HepG2 (cell line): ENCODE data around the gene SGCD. TPM values are rescaled to one million over a fixed set of nuclear protein-coding genes. Genes with fewer than 3 reads are reported as not detected.

Experiments used
- ATAC-seq: fragments of 200-7000 bp; cut with Tn5 transposase; 3 replicates; pipeline ENCODE4 v1.9.1; 2020; ENCODE audit warnings: mild to moderate bottlenecking, moderate library complexity
- BruUV-seq: library from RNA; stranded (reverse); fragments of 400-500 nt; replicated peaks from 2 replicates; lab custom pipeline; 2021; lab: Mats Ljungman, UMichigan
- CTCF ChIA-PET: fragments of 300-600 bp; formaldehyde crosslinking; extraction: SDS; loops from one replicate; lab custom pipeline; 2021; ENCODE audit warnings: low total read pairs, inconsistent platforms, low intra/inter-chr PET ratio; lab: Yijun Ruan, JAX
- POLR2A ChIA-PET: fragments of 350-600 bp; sonication (Branson Sonifier 250); formaldehyde crosslinking; loops from one replicate; lab custom pipeline; 2020; ENCODE audit warnings: antibody characterized with exemption, inconsistent platforms; lab: Yijun Ruan, JAX
- DNase-seq: peaks from one replicate; pipeline ENCODE4 v3.0.0-alpha.2; 2015; ENCODE audit warnings: low spot score
- FAIRE-seq: peaks from 3 replicates; lab custom pipeline; 2011; peaks lifted over from hg19 to GRCh38; lab: Jason Lieb, UNC
- H2AFZ ChIP-seq: one replicate; pipeline ENCODE4 v1.6.1; 2011; ENCODE audit warnings: low read length, inconsistent platforms
- H3K27ac ChIP-seq: fragments of 300-600 bp; 3 replicates; pipeline ENCODE4 v1.8.0; 2011; ENCODE audit warnings: mixed run types, mild to moderate bottlenecking, mixed read lengths, low read length, inconsistent platforms; ENCODE audit not compliant: insufficient read depth; ENCODE audit errors: extremely low read length
- H3K27me3 ChIP-seq, 2 experiments: fragments of 200-600 bp in 1 of 2; 2 replicates in 1 of 2; 3 replicates in 1 of 2; pipeline versions ENCODE4 v1.6.0 to v1.8.0; 2011; ENCODE audit warnings: low read length in 2 of 2, mild to moderate bottlenecking in 2 of 2, moderate library complexity in 2 of 2, inconsistent platforms in 1 of 2; ENCODE audit not compliant: insufficient read depth in 2 of 2, control insufficient read depth in 1 of 2
- H3K36me3 ChIP-seq, 2 experiments: fragments of 200-600 bp in 1 of 2; replicated peaks in 1 of 2; 2 replicates in 1 of 2; 3 replicates in 1 of 2; pipeline versions ENCODE4 v1.5.1 to v1.8.0; 2011; ENCODE audit warnings: low read length in 2 of 2, inconsistent platforms in 1 of 2; ENCODE audit not compliant: insufficient read depth in 2 of 2, control insufficient read depth in 1 of 2
- H3K4me1 ChIP-seq: 2 replicates; pipeline ENCODE4 v1.5.1; 2012; ENCODE audit warnings: low read length, inconsistent platforms; ENCODE audit not compliant: insufficient read depth
- H3K4me2 ChIP-seq: 2 replicates; pipeline ENCODE4 v1.6.0; 2011; ENCODE audit warnings: low read depth, low read length, inconsistent platforms
- H3K4me3 ChIP-seq, 3 experiments: fragments of 200-600 bp in 1 of 3; sonication (generic), shearing (Covaris generic) in 1 of 3; replicated peaks in 1 of 3; 2 replicates each; pipeline ENCODE4 v1.5.1; 2011 to 2016; ENCODE audit warnings: low read length in 3 of 3, inconsistent platforms in 2 of 3, low read depth in 2 of 3, mild to moderate bottlenecking in 2 of 3, control low read depth in 1 of 3, mixed read lengths in 1 of 3; ENCODE audit not compliant: insufficient read depth in 1 of 3
- H3K79me2 ChIP-seq: one replicate; pipeline ENCODE4 v1.6.1; 2011; ENCODE audit warnings: low read length, inconsistent platforms; ENCODE audit not compliant: insufficient read depth
- H3K9ac ChIP-seq: 2 replicates; pipeline ENCODE4 v1.6.0; 2011; ENCODE audit warnings: mild to moderate bottlenecking, low read depth, low read length, inconsistent platforms; ENCODE audit not compliant: insufficient read depth
- H3K9me3 ChIP-seq: 2 replicates; pipeline ENCODE4 v1.5.1; 2012; ENCODE audit warnings: mild to moderate bottlenecking, low read length
- H4K20me1 ChIP-seq: 2 replicates; pipeline ENCODE4 v1.6.0; 2011; ENCODE audit warnings: inconsistent platforms, mild to moderate bottlenecking, low read length, moderate library complexity; ENCODE audit not compliant: insufficient read depth
- IKZF5 ChIP-seq: IDR thresholded peaks from 2 replicates; pipeline ENCODE4 v1.6.1; 2018; ENCODE audit warnings: missing genetic modification reagents, mild to moderate bottlenecking, missing compliant biosample characterization
- MAFK ChIP-seq, 2 experiments: IDR thresholded peaks in 1 of 2; conservative IDR thresholded peaks in 1 of 2; 2 replicates each; pipeline ENCODE4 v1.6.1; 2011; ENCODE audit warnings: improper control_type of control experiment in 2 of 2, low read length in 2 of 2
- NFE2L2 ChIP-seq: fragments of 150-350 bp; IDR thresholded peaks from 2 replicates; pipeline ENCODE4 v1.6.1; 2014; ENCODE audit warnings: low read length
- ZNF280B ChIP-seq: sonication (generic); formaldehyde crosslinking; IDR thresholded peaks from 2 replicates; pipeline ENCODE4 v1.5.0; 2020; ENCODE audit warnings: missing genetic modification reagents, mild to moderate bottlenecking, borderline replicate concordance
- whole genome bisulfite sequencing: methylation state at CpG from one replicate; pipeline ENCODE4 v1.1.6; 2017; ENCODE audit warnings: low lambda C conversion rate; 5-methylcytosine and 5-hydroxymethylcytosine counted together
- in situ Hi-C: cut with HindIII; loops from 2 replicates; pipeline ENCODE4 v1.10.0; 2017; ENCODE audit warnings: low pct_unique_long_range_greater_than_20kb; ENCODE audit not compliant: extremely low pct_ligation_motif_present
- intact Hi-C: fragments of 100-400 bp; cut with micrococcal nuclease; formaldehyde crosslinking; loops from one replicate; pipeline ENCODE4 v1.10.0; 2022; ENCODE audit not compliant: unreplicated experiment
- polyA plus RNA-seq, 8 experiments: library from polyadenylated mRNA; depleted of rRNA in 3 of 8; stranded (reverse) in 7 of 8; unstranded in 1 of 8; fragments of >200 nt; fragmentation: Illumina TruSeq in 4 of 8; extraction: Trizol in 4 of 8; gene quantifications; 2 replicates each; pipeline versions ENCODE4 v1.2.1 to v1.2.3, GENCODE V29; 2011 to 2016; ENCODE audit warnings: low read depth in 4 of 8, missing spikeins in 1 of 8, mixed read lengths in 1 of 8; ENCODE audit not compliant: insufficient read depth in 1 of 8
- total RNA-seq, 5 experiments: library from RNA; depleted of rRNA; stranded (reverse); fragments of >200 nt; fragmentation: Illumina TruSeq; extraction: Trizol; gene quantifications; 2 replicates each; pipeline ENCODE4 v1.2.3, GENCODE V29; 2016; ENCODE audit warnings: low read depth in 1 of 5

The SGCD gene
- total and polyA plus RNA-seq, 2 of the 13 experiments (the other 11 are each of a cell fraction or from before 2014, with no cell fraction given) = not detected

GRCh38 chr5:156541582-156541981 is 214.6 kb downstream of the SGCD start:
- DNase-seq = no peak
- POLR2A ChIA-PET = no interaction called here

More at GRCh38 chr5:156541582-156541981, 214.6 kb downstream of the SGCD start:
- intact Hi-C loops = no loop called here
- Histone ChIP-seq H3K9ac (no peak overlapping the region), H3K79me2 (no peaks in the 10 kb centered on the region), H3K36me3 (no peaks in the 10 kb centered on the region), H3K27me3 (no peaks in the 10 kb centered on the region; a peak in 1 of 5 replicates), H3K4me3 (no peak overlapping the region), H3K27ac (no peak overlapping the region), H2AFZ (no peak overlapping the region), H3K4me2 (no peak overlapping the region), H3K4me1 (no peaks in the 10 kb centered on the region), H4K20me1 (no peaks in the 10 kb centered on the region), H3K9me3 (no peaks in the 10 kb centered on the region)
- CTCF ChIA-PET = no interaction called here
- TF ChIP-seq ZNF280B (no peak), MAFK (conservative IDR thresholded peaks at IDR 0.05 in 1 of 2, IDR thresholded peaks at IDR 0.05 in 1 of 2; ENCODE audit: low read length in 2 of 2) (0 out of 4 replicates have a peak, but pooled peaks of 1 of the 2 experiments have one; percentile 4), NFE2L2 (peak; percentile 77), IKZF5 (CRISPR knock-in tag) (no peak)
- ATAC-seq = no peak
- no peak for FAIRE-seq
- 2% methylated on average over 2 of the region's 2 CpGs for WGBS
- in situ Hi-C loops = no loop called here
- BruUV-seq = no TSS peak
